Spleen (tissue), 13 donors: Measurements from ENCODE around the gene IGF2. TPM values are rescaled to one million over a fixed set of nuclear protein-coding genes. Genes with fewer than 3 reads are reported as not detected.

ENCODE experiments used
- DNase-seq: peaks from one replicate; pipeline ENCODE4 v3.0.0-alpha.2; 2020
- H3K27ac ChIP-seq, 8 donors: fragments of 200-600 bp; sonication (generic) in 7 of 8; 1 replicate in 4 of 8; 2 replicates in 4 of 8; pipeline versions ENCODE4 v1.5.0 to v1.8.0; 2016 to 2021; ENCODE audit warnings: inconsistent platforms in 4 of 8, mild to moderate bottlenecking in 4 of 8, moderate library complexity in 1 of 8
- H3K27me3 ChIP-seq, 7 donors: fragments of 200-600 bp; sonication (generic) in 6 of 7; replicated peaks in 1 of 7; 1 replicate in 4 of 7; 2 replicates in 3 of 7; pipeline versions ENCODE4 v1.5.0 to v1.8.0; 2016 to 2021; ENCODE audit warnings: inconsistent platforms in 3 of 7, mild to moderate bottlenecking in 1 of 7
- H3K36me3 ChIP-seq, 6 donors: fragments of 200-600 bp; sonication (generic) in 5 of 6; 1 replicate in 4 of 6; 2 replicates in 2 of 6; pipeline versions ENCODE4 v1.5.0 to v1.8.0; 2016 to 2021; ENCODE audit warnings: inconsistent platforms in 2 of 6
- H3K4me1 ChIP-seq, 6 donors: fragments of 200-600 bp; sonication (generic) in 5 of 6; 1 replicate in 3 of 6; 2 replicates in 3 of 6; pipeline versions ENCODE4 v1.5.0 to v1.8.0; 2016 to 2021; ENCODE audit warnings: inconsistent platforms in 3 of 6
- H3K4me3 ChIP-seq, 8 donors: fragments of 200-600 bp; sonication (generic) in 7 of 8; 1 replicate in 4 of 8; 2 replicates in 4 of 8; pipeline versions ENCODE4 v1.5.0 to v1.8.0; 2016 to 2021; ENCODE audit warnings: inconsistent platforms in 4 of 8, mild to moderate bottlenecking in 4 of 8, moderate library complexity in 2 of 8
- H3K9me3 ChIP-seq, 8 donors: fragments of 200-600 bp; sonication (generic) in 7 of 8; 1 replicate in 4 of 8; 2 replicates in 4 of 8; pipeline versions ENCODE4 v1.5.0 to v1.8.0; 2016 to 2021; ENCODE audit warnings: inconsistent platforms in 4 of 8
- POLR2A ChIP-seq, 3 donors: fragments of 450-650 bp; IDR thresholded peaks; one replicate each; pipeline ENCODE4 v1.5.1; 2017; ENCODE audit warnings: antibody characterized with exemption in 3 of 3, mild to moderate bottlenecking in 1 of 3
- POLR2AphosphoS5 ChIP-seq, 3 donors: sonication (generic); formaldehyde crosslinking; IDR thresholded peaks; one replicate each; pipeline ENCODE4 v1.5.1; 2017; ENCODE audit warnings: antibody characterized with exemption in 3 of 3
- WGBS, 5 donors: extraction: QIAGEN DNeasy Blood & Tissue Kit in 3 of 5; methylation state at CpG; one replicate each; pipeline versions ENCODE4 v1.1.5 to v1.1.7; 2013 to 2018; 5-methylcytosine and 5-hydroxymethylcytosine counted together
- intact Hi-C: fragments of 100-400 bp; cut with DNase I; formaldehyde crosslinking; loops from one replicate; pipeline ENCODE4 v1.15.0; 2023; ENCODE audit warnings: low total_unique reads
- long read RNA-seq, 2 donors: transcript quantifications; one replicate each; lab custom pipeline, GENCODE V29; 2026
- polyA plus RNA-seq, 3 donors: library from polyadenylated mRNA; stranded (reverse); fragments of 200-250 nt; gene quantifications; one replicate each; pipeline ENCODE4 v1.2.1, GENCODE V29; 2013
- total RNA-seq, 7 donors: library from RNA; depleted of rRNA in 3 of 7; stranded (reverse); fragments of >200 nt in 3 of 7; fragmentation: NEBNext Ultra II Directional in 4 of 7; extraction: Animal tissue kit (Norgen Biotek cat#: 25700) in 4 of 7; gene quantifications; one replicate each; pipeline versions ENCODE4 v1.1.0 to v1.2.1, GENCODE V29; 2016 to 2021
- TF ChIP-seq, protein P1 (sequence below), 11 experiments: fragments of 200-600 bp in 7 of 11; fragments of 450-650 bp in 4 of 11; sonication (generic) in 4 of 11; IDR thresholded peaks in 8 of 11; conservative IDR thresholded peaks in 3 of 11; 1 replicate in 7 of 11; 2 replicates in 4 of 11; pipeline versions ENCODE4 v1.4.0 to v1.8.0; 2016 to 2021; ENCODE audit warnings: antibody characterized with exemption in 11 of 11, inconsistent platforms in 4 of 11, mild to moderate bottlenecking in 1 of 11
- donor health status: healthy with polysubstance abuse.
- donor health status: DM: no; HTN: no; CAD: no; lungs with moderate emphysema.
- donor health status: DM: no; HTN: no; CAD: no.
- donor health status: Bipolar disorder and iron deficiency.
- donor health status: healthy.
- donor health status: DM: no; HTN: no; CAD: no.
- donor health status: DM: yes; HTN: yes; CAD: no.

The IGF2 gene, protein sequence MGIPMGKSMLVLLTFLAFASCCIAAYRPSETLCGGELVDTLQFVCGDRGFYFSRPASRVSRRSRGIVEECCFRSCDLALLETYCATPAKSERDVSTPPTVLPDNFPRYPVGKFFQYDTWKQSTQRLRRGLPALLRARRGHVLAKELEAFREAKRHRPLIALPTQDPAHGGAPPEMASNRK
- total RNA-seq (10 to 100 TPM; 10.2 to 66.6 (median 25.7) TPM), polyA plus RNA-seq (1 to 10 TPM in 2 of 3 donors, under 1 TPM in 1; 0.74 to 9.8 (median 4.0) TPM)
- long read RNA-seq, donor 1, full-length matches to known transcripts = 90 of 99 reads
- long read RNA-seq, donor 1, partial matches to known transcripts = 0 of 99 reads
- long read RNA-seq, donor 1, other reads (novel, unspliced or antisense) = 9 of 99 reads
- long read RNA-seq, donor 2, full-length matches to known transcripts = 176 of 181 reads
- long read RNA-seq, donor 2, partial matches to known transcripts = 5 of 181 reads
- long read RNA-seq, donor 2, other reads (novel, unspliced or antisense) = 0 of 181 reads

DNA sequence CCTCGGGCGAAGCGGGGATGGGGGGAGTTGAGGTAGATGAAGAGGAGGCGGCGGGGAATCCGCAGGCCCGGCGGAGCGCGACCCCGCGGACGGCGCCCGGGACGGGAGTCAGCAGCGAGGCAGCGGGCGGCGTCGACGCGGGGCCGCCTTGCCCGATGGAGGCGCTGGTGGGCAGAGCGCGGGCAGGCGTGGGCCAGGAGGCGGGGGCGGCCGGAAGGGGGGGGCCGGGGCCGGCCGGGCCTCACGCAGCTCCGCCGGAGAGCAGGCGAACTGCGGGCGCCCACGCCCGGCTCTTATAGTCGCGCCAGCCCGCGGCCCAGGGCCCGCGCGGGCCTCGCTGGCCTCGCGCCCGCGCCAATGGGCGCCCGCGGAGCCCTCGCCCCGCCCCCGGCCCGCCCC lies at the start of gene IGF2:
Gene IGF2 (minus strand): TSS at position 267 of the 399 bp plus-strand sequence. CDS start 3,866 bp downstream, outside the sequence.
- intact Hi-C loops = no loop called here
- no peak within 1 kb of the TSS for H3K27ac ChIP-seq
- peaks cover 7 to 100% (median 94%) of the 10 kb centered on the region in 7 donors for H3K27me3 ChIP-seq
- H3K4me1 ChIP-seq = peaks cover 9 to 59% (median 39%) of the 10 kb centered on the region in 6 donors
- WGBS, 5 donors = 0 to 3% (median 2%) methylated on average over 12 to 62 of the region's 62 CpGs
- H3K36me3 ChIP-seq = no peaks in the 10 kb centered on the region
- H3K9me3 ChIP-seq = no peaks in the 10 kb centered on the region
- peak within 1 kb of the TSS in 6 of 8 donors; percentile 10 to 64 (median 32) for H3K4me3 ChIP-seq
- TF ChIP-seq, protein P1, sequence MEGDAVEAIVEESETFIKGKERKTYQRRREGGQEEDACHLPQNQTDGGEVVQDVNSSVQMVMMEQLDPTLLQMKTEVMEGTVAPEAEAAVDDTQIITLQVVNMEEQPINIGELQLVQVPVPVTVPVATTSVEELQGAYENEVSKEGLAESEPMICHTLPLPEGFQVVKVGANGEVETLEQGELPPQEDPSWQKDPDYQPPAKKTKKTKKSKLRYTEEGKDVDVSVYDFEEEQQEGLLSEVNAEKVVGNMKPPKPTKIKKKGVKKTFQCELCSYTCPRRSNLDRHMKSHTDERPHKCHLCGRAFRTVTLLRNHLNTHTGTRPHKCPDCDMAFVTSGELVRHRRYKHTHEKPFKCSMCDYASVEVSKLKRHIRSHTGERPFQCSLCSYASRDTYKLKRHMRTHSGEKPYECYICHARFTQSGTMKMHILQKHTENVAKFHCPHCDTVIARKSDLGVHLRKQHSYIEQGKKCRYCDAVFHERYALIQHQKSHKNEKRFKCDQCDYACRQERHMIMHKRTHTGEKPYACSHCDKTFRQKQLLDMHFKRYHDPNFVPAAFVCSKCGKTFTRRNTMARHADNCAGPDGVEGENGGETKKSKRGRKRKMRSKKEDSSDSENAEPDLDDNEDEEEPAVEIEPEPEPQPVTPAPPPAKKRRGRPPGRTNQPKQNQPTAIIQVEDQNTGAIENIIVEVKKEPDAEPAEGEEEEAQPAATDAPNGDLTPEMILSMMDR (IDR thresholded peaks at IDR 0.05 in 8 of 11, conservative IDR thresholded peaks at IDR 0.05 in 3 of 11) = no peak
- TF ChIP-seq POLR2A (IDR thresholded peaks at IDR 0.05) (no peak), POLR2AphosphoS5 (IDR thresholded peaks at IDR 0.05) (no peak)
- no peak for DNase-seq

DNA sequence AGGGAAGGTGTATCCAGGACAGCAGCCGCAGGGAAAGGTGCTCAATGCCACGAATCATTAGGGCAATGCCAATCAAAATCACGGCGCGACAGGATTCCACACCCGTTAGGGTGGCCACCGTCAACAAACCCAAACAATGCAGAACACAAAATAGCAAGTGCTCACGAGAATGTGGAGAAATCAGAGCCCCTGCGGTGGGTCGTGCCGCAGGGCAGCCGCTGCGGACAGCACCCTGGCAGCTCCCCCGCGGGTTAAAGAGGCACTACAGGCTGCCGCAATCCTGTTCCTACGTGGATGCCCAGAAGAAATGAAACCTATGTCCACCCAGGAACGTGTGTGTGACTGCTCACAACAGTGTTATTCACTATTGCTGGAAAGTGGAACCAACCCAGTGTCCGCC lies 49.6 kb upstream of the IGF2 start:
- no peak overlapping the region for H3K27ac ChIP-seq
- intact Hi-C loops = no loop called here
- no peaks in the 10 kb centered on the region for H3K36me3 ChIP-seq
- H3K27me3 ChIP-seq = peaks cover 0 to 60% (median 8%) of the 10 kb centered on the region in 7 donors
- H3K9me3 ChIP-seq = no peaks in the 10 kb centered on the region
- 88 to 92% (median 89%) methylated on average over 19 of the region's 19 CpGs for WGBS, 5 donors
- H3K4me1 ChIP-seq = peaks cover 0 to 27% (median 18%) of the 10 kb centered on the region in 6 donors
- no peak for DNase-seq
- no peak for TF ChIP-seq POLR2A (IDR thresholded peaks at IDR 0.05)
- TF ChIP-seq, protein P1 (IDR thresholded peaks at IDR 0.05 in 8 of 11, conservative IDR thresholded peaks at IDR 0.05 in 3 of 11) = no peak
- no peak overlapping the region for H3K4me3 ChIP-seq

DNA sequence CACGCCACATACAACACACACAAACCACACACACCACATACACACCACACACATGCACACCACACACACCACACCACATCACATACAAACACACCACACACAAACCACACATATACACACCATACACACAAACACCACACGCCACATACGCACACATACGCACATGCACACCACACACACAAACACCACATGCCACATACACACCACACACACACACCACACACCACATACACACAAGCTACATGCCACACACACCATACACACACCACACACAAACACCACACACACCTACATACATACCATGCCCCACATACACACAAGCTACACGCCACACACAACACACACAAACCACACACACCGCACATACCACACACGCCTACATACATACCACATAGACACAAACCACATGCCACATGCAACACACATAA lies 48.1 kb upstream of the IGF2 start:
- intact Hi-C loops = no loop called here

More for the DNA sequence above, 48.1 kb upstream of the IGF2 start:
- Histone ChIP-seq H3K27me3 (peaks cover 0 to 65% (median 8%) of the 10 kb centered on the region in 7 donors), H3K36me3 (no peaks in the 10 kb centered on the region), H3K4me1 (peaks cover 0 to 27% (median 18%) of the 10 kb centered on the region in 6 donors), H3K9me3 (no peaks in the 10 kb centered on the region), H3K27ac (no peak overlapping the region), H3K4me3 (no peak overlapping the region)
- WGBS, 5 donors = 87 to 98% (median 92%) methylated on average over 7 of the region's 7 CpGs
- DNase-seq = no peak
- TF ChIP-seq, protein P1 (IDR thresholded peaks at IDR 0.05 in 8 of 11, conservative IDR thresholded peaks at IDR 0.05 in 3 of 11) = no peak
